ENCODE measurements around the gene KCNK6.

KCNK6 gene

GRCh38 chr19:38319421-38320258, at the start of gene KCNK6:
Gene KCNK6 (plus strand): TSS chr19:38319845. CDS start chr19:38319951, 106 bp downstream.
- DNase-seq, result peak; percentile 56

- no peak for DNase-seq
Measured at GRCh38 chr19:38270587-38271167, 49.0 kb upstream of the KCNK6 start.

GRCh38 chr19:38273499-38273898, 46.1 kb upstream of the KCNK6 start:
- DNase-seq, result no peak

- no peak for DNase-seq
Measured at GRCh38 chr19:38274739-38275138, 44.9 kb upstream of the KCNK6 start.

GRCh38 chr19:38276942-38277517, 42.6 kb upstream of the KCNK6 start:
- no peak for DNase-seq

- DNase-seq, result no peak
Measured at GRCh38 chr19:38277549-38277948, 42.1 kb upstream of the KCNK6 start.

- no peak for DNase-seq
Measured at GRCh38 chr19:38277969-38278680, 41.5 kb upstream of the KCNK6 start.

- DNase-seq, result no peak
Measured at GRCh38 chr19:38278751-38279150, 40.9 kb upstream of the KCNK6 start.

GRCh38 chr19:38280030-38280921, 39.4 kb upstream of the KCNK6 start:
- DNase-seq, result no peak

- peak; percentile 7 for DNase-seq
Measured at GRCh38 chr19:38281811-38282566, 37.7 kb upstream of the KCNK6 start.

- DNase-seq, result no peak
Measured at GRCh38 chr19:38283271-38283670, 36.4 kb upstream of the KCNK6 start.

GRCh38 chr19:38284422-38284821, 35.2 kb upstream of the KCNK6 start:
- no peak for DNase-seq

- no peak for DNase-seq
Measured at GRCh38 chr19:38285567-38285966, 34.1 kb upstream of the KCNK6 start.

- DNase-seq, result peak; percentile 14
Measured at GRCh38 chr19:38287604-38288003, 32.0 kb upstream of the KCNK6 start.

GRCh38 chr19:38288123-38288855, 31.4 kb upstream of the KCNK6 start:
- no peak for DNase-seq

GRCh38 chr19:38289955-38290354, 29.7 kb upstream of the KCNK6 start:
- no peak for DNase-seq

GRCh38 chr19:38290631-38291147, 29.0 kb upstream of the KCNK6 start:
- DNase-seq, result no peak

GRCh38 chr19:38291855-38292254, 27.8 kb upstream of the KCNK6 start:
- DNase-seq, result no peak

- DNase-seq, result no peak
Measured at GRCh38 chr19:38293281-38293680, 26.4 kb upstream of the KCNK6 start.

GRCh38 chr19:38294090-38294489, 25.6 kb upstream of the KCNK6 start:
- DNase-seq, result no peak

All from CD4-positive, alpha-beta T cell treated with Interleukin-17A for 1 hour (primary cell).